ENCODE measurements around the gene NHS. TPM values are rescaled to one million over a fixed set of nuclear protein-coding genes. Genes with fewer than 3 reads are reported as not detected.

The NHS gene
- total and polyA plus RNA-seq, 2 of the 4 experiments (the other 2 are of a cell fraction) = 0.36 to 0.90 TPM

DNA sequence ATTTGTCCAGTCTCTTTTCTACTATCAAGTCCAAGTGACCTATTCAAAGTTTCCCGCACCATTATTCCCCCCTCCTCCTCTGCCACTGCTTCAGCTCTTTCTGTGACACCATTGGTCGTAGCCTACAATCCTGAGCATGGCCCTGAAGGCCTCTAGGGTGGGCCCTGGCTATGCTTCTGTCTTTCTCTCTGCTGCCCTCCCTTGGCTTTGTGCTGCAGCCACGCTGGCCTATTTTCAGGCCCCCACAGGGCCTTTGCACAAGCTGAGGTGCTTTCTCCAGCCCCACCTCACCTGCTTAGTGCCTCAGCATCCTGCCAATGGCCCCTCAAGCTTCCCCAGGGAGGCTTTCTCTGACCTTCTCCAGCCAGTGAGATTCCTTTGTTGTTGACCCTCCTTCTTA, 156.5 kb downstream of the NHS start:
- Histone ChIP-seq H2BK5ac (ENCODE audit: low read depth, low read length, poor library complexity, severe bottlenecking) (no peak overlapping the region), H2AK5ac (ENCODE audit: low read depth, low read length) (no peak overlapping the region), H3K56ac (ENCODE audit: extremely low read depth, insufficient read depth, low read length) (no peak overlapping the region), H2AFZ (replicated peaks; ENCODE audit: low read length, poor library complexity) (no peak overlapping the region), H2BK15ac (ENCODE audit: low read depth, low read length) (no peak overlapping the region), H2BK120ac (ENCODE audit: low read depth, low read length) (no peak overlapping the region), H4K91ac (ENCODE audit: insufficient read depth, low read depth, low read length) (no peak overlapping the region), H3K79me1 (ENCODE audit: low read depth in 1 of 2, low read length in 2 of 2) (no peaks in the 10 kb centered on the region; a peak in 1 of 4 replicates), H2BK20ac (ENCODE audit: low read depth, low read length) (no peak overlapping the region), H3K4me2 (ENCODE audit: low read depth, low read length) (no peak overlapping the region), H3K27me3 (ENCODE audit: control insufficient read depth, insufficient read depth, low read length) (no peaks in the 10 kb centered on the region; the same call in 1 of the 2 replicates), H3K4me3 (ENCODE audit: insufficient read depth, low read depth, low read length) (no peak overlapping the region), H3K9me1 (ENCODE audit: insufficient read depth, low read length) (peaks cover 2% of the 10 kb centered on the region; the same call in 1 of the 2 replicates), H4K20me1 (ENCODE audit: insufficient read depth, low read length) (no peaks in the 10 kb centered on the region), H2AK9ac (replicated peaks; ENCODE audit: low read depth, low read length, poor library complexity) (no peak overlapping the region), H4K5ac (ENCODE audit: low read depth, low read length) (no peak overlapping the region), H3K36me3 (ENCODE audit: control insufficient read depth, insufficient read depth, low read length) (no peaks in the 10 kb centered on the region), H3K9me3 (ENCODE audit: control insufficient read depth, insufficient read depth, low read length) (no peaks in the 10 kb centered on the region), H3K4me1 (ENCODE audit: control insufficient read depth, insufficient read depth, low read length) (peaks cover 5% of the 10 kb centered on the region), H4K8ac (ENCODE audit: low read depth in 2 of 2, low read length in 2 of 2) (no peak overlapping the region), H3K18ac (ENCODE audit: low read depth, low read length) (no peak overlapping the region), H3K27ac (ENCODE audit: insufficient read depth, low read length) (no peak overlapping the region), H3K23ac (ENCODE audit: low read depth, low read length) (no peak overlapping the region), H3K9ac (ENCODE audit: low read depth, low read length) (no peak overlapping the region), H3K14ac (replicated peaks; ENCODE audit: low read depth, low read length) (no peak overlapping the region), H3K4ac (ENCODE audit: low read depth, low read length) (no peak overlapping the region)
- in situ Hi-C loops (cut with MboI; ENCODE audit: low sequenced_read_pairs) = no loop called here
- BruUV-seq (replicated peaks) = no TSS peak
- ATAC-seq (ENCODE audit: low read depth) (no peak), DNase-seq (no peak)
- POLR2A ChIA-PET (ENCODE audit: unreplicated experiment) = interaction anchor here (0.7 kb wide), 1 partner anchor 122 kb away, joined by 6 read pairs; no protein-coding TSS in a partner anchor
- CTCF ChIA-PET = no interaction called here
- WGBS, 2 experiments (ENCODE audit: extremely low coverage in 2 of 2, insufficient read length in 1 of 2) = 67% methylated on average over 1 of the region's 3 CpGs; no CpG with 5 or more reads in 1 of the 2 experiments
- intact Hi-C loops (cut with micrococcal nuclease) = loop anchor here (10.0 kb wide), 1 partner anchor 57 kb away; no protein-coding TSS in a partner anchor
- dilution Hi-C loops (cut with HindIII; ENCODE audit: low sequenced_read_pairs, unreplicated experiment) = no loop called here
- no peak for TF ChIP-seq FOS (IDR thresholded peaks at IDR 0.05; ENCODE audit: low read depth, low read length)
- TF ChIP-seq BHLHE40 (IDR thresholded peaks at IDR 0.05; ENCODE audit: low read depth, low read length) = no peak
- TF ChIP-seq MAFK (IDR thresholded peaks at IDR 0.05; ENCODE audit: low read depth, low read length) = no peak
- TF ChIP-seq MAZ (IDR thresholded peaks at IDR 0.05; ENCODE audit: borderline replicate concordance, low read depth, low read length) = no peak
- TF ChIP-seq, protein P1, sequence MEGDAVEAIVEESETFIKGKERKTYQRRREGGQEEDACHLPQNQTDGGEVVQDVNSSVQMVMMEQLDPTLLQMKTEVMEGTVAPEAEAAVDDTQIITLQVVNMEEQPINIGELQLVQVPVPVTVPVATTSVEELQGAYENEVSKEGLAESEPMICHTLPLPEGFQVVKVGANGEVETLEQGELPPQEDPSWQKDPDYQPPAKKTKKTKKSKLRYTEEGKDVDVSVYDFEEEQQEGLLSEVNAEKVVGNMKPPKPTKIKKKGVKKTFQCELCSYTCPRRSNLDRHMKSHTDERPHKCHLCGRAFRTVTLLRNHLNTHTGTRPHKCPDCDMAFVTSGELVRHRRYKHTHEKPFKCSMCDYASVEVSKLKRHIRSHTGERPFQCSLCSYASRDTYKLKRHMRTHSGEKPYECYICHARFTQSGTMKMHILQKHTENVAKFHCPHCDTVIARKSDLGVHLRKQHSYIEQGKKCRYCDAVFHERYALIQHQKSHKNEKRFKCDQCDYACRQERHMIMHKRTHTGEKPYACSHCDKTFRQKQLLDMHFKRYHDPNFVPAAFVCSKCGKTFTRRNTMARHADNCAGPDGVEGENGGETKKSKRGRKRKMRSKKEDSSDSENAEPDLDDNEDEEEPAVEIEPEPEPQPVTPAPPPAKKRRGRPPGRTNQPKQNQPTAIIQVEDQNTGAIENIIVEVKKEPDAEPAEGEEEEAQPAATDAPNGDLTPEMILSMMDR (conservative IDR thresholded peaks at IDR 0.05; ENCODE audit: low read depth, low read length) = no peak
- no peak for TF ChIP-seq POLR2A (IDR thresholded peaks at IDR 0.05; ENCODE audit: low read depth, low read length)
- TF ChIP-seq SMC3 (IDR thresholded peaks at IDR 0.05; ENCODE audit: low read depth, low read length) = no peak
- no peak for TF ChIP-seq RAD21 (IDR thresholded peaks at IDR 0.05; ENCODE audit: low read length)
- no peak for TF ChIP-seq MXI1 (IDR thresholded peaks at IDR 0.05; ENCODE audit: borderline replicate concordance, low read depth, low read length)
- TF ChIP-seq RCOR1 (IDR thresholded peaks at IDR 0.05; ENCODE audit: insufficient replicate concordance, low read length) = no peak
- no peak for TF ChIP-seq NFE2L2 (IDR thresholded peaks at IDR 0.05; ENCODE audit: low read depth, low read length)
- no peak for TF ChIP-seq RFX5 (IDR thresholded peaks at IDR 0.05; ENCODE audit: low read depth, low read length)
- TF ChIP-seq, protein P2, sequence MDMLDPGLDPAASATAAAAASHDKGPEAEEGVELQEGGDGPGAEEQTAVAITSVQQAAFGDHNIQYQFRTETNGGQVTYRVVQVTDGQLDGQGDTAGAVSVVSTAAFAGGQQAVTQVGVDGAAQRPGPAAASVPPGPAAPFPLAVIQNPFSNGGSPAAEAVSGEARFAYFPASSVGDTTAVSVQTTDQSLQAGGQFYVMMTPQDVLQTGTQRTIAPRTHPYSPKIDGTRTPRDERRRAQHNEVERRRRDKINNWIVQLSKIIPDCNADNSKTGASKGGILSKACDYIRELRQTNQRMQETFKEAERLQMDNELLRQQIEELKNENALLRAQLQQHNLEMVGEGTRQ (IDR thresholded peaks at IDR 0.05; ENCODE audit: low read depth, low read length) = no peak
- no peak for TF ChIP-seq CEBPB (IDR thresholded peaks at IDR 0.05; ENCODE audit: low read depth, low read length)
- TF ChIP-seq CHD1 (IDR thresholded peaks at IDR 0.05; ENCODE audit: low read depth, low read length) = no peak
- TF ChIP-seq, protein P3, sequence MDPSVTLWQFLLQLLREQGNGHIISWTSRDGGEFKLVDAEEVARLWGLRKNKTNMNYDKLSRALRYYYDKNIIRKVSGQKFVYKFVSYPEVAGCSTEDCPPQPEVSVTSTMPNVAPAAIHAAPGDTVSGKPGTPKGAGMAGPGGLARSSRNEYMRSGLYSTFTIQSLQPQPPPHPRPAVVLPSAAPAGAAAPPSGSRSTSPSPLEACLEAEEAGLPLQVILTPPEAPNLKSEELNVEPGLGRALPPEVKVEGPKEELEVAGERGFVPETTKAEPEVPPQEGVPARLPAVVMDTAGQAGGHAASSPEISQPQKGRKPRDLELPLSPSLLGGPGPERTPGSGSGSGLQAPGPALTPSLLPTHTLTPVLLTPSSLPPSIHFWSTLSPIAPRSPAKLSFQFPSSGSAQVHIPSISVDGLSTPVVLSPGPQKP (IDR thresholded peaks at IDR 0.05; ENCODE audit: borderline replicate concordance, low read depth, low read length) = no peak
